MM.1S (cell line): ENCODE data around the gene CLIC4.

ENCODE experiments used
- DNase-seq: peaks from one replicate; pipeline ENCODE4 v3.0.0-alpha.2; 2015
- H2AFZ ChIP-seq: fragments of 300-600 bp; sonication (generic); 2 replicates; pipeline ENCODE4 v1.6.0; 2016; ENCODE audit warnings: antibody characterized with exemption, low read length
- H3F3A ChIP-seq: fragments of 300-600 bp; sonication (generic); 2 replicates; pipeline ENCODE4 v1.6.1; 2016; ENCODE audit warnings: mild to moderate bottlenecking, antibody characterized with exemption, low read length, moderate library complexity, mixed read lengths; ENCODE audit not compliant: insufficient read depth
- H3K27ac ChIP-seq: fragments of 300-600 bp; sonication (generic); 2 replicates; pipeline ENCODE4 v1.5.1; 2016; ENCODE audit warnings: mild to moderate bottlenecking, low read length
- H3K27me3 ChIP-seq: fragments of 300-600 bp; sonication (generic); replicated peaks from 2 replicates; pipeline ENCODE4 v1.6.0; 2016; ENCODE audit warnings: low read length; ENCODE audit not compliant: insufficient read depth
- H3K36me3 ChIP-seq: fragments of 300-600 bp; sonication (generic); replicated peaks from 2 replicates; pipeline ENCODE4 v1.6.1; 2016; ENCODE audit warnings: mild to moderate bottlenecking, low read length, mixed read lengths; ENCODE audit not compliant: insufficient read depth
- H3K4me1 ChIP-seq: fragments of 300-600 bp; sonication (generic); 2 replicates; pipeline ENCODE4 v1.6.1; 2016; ENCODE audit warnings: low read length, mixed read lengths
- H3K4me2 ChIP-seq: fragments of 300-600 bp; sonication (generic); 2 replicates; pipeline ENCODE4 v1.6.0; 2016; ENCODE audit warnings: low read depth, low read length
- H3K4me3 ChIP-seq: fragments of 300-600 bp; sonication (generic); 2 replicates; pipeline ENCODE4 v1.5.1; 2016; ENCODE audit warnings: low read length, mixed read lengths
- H3K79me2 ChIP-seq: fragments of 300-600 bp; sonication (generic); 2 replicates; pipeline ENCODE4 v1.6.1; 2016; ENCODE audit warnings: mixed run types, low read length, mixed read lengths
- H3K9ac ChIP-seq: fragments of 300-600 bp; sonication (generic); 2 replicates; pipeline ENCODE4 v1.6.1; 2016; ENCODE audit warnings: low read length, mixed read lengths
- H3K9me2 ChIP-seq: fragments of 300-600 bp; sonication (generic); replicated peaks from 2 replicates; pipeline ENCODE4 v1.6.1; 2016; ENCODE audit warnings: mild to moderate bottlenecking, low read length, mixed read lengths; ENCODE audit not compliant: insufficient read depth
- H3K9me3 ChIP-seq: fragments of 300-600 bp; sonication (generic); replicated peaks from 2 replicates; pipeline ENCODE4 v1.6.1; 2016; ENCODE audit warnings: mild to moderate bottlenecking, low read length, mixed read lengths; ENCODE audit not compliant: insufficient read depth
- H4K20me1 ChIP-seq: fragments of 300-600 bp; sonication (generic); 2 replicates; pipeline ENCODE4 v1.6.1; 2016; ENCODE audit warnings: mild to moderate bottlenecking, low read length, moderate library complexity, mixed read lengths; ENCODE audit not compliant: insufficient read depth
- EZH2 ChIP-seq: fragments of 300-600 bp; sonication (generic); optimal IDR thresholded peaks from 2 replicates; pipeline ENCODE3; 2017; ENCODE audit warnings: low read depth, mild to moderate bottlenecking, antibody characterized with exemption, low read length, mixed read lengths
- EZH2phosphoT487 ChIP-seq: fragments of 300-600 bp; sonication (generic); IDR thresholded peaks from 2 replicates; pipeline ENCODE4 v1.6.1; 2018; ENCODE audit warnings: antibody characterized with exemption, low read length
- TF ChIP-seq, protein P1 (sequence below): fragments of 300-600 bp; sonication (generic); IDR thresholded peaks from 2 replicates; pipeline ENCODE4 v1.5.1; 2016; ENCODE audit warnings: antibody characterized with exemption, low read length, mixed read lengths

Gene CLIC4

DNA sequence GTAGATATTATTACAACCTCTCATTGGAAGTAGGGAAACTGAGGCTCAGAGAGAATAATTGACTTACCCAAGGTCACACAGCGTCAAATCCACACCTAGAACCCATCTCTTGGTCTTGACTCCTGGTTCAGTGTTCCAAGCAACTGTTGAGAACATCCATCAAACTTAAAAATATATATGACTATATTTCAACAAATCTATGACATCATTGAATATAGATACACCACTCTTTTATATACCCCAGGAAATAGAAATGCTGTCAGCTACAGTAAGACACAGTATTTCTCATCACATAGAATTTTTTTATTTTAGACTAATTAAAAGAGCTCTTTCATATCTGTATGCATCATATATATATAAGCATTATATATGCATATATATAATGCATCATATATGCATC lies 127.9 kb downstream of the CLIC4 start:
- Histone ChIP-seq H3K4me1 (no peaks in the 10 kb centered on the region), H3K9ac (no peak overlapping the region), H3K27ac (no peak overlapping the region), H3K9me3 (no peaks in the 10 kb centered on the region), H3K4me3 (no peak overlapping the region), H3K4me2 (no peak overlapping the region), H3K36me3 (no peaks in the 10 kb centered on the region), H2AFZ (no peak overlapping the region), H3K9me2 (no peaks in the 10 kb centered on the region), H3F3A (no peaks in the 10 kb centered on the region), H3K27me3 (no peaks in the 10 kb centered on the region), H4K20me1 (no peaks in the 10 kb centered on the region), H3K79me2 (no peaks in the 10 kb centered on the region)
- no peak for TF ChIP-seq EZH2phosphoT487
- no peak for DNase-seq

DNA sequence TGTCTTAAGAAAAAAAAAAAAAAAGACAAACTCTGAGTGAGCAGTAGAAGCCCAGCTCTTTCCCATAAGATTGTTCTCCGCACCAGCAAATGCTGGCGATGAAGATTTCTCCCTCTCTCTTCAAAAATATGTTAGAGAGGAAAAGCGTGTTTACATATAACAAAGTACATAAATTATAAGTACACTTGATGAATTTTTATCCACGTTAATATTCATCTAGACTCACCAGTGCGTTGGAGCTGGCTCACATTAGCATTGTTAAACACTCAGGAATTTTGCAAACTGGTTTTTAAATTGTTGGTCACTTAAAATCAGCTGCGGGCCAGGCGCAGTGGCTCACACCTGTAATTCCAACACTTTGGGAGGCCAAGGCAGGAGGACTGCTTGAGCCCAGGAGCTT lies 128.8 kb downstream of the CLIC4 start:
- Histone ChIP-seq H3K36me3 (no peaks in the 10 kb centered on the region), H3F3A (no peaks in the 10 kb centered on the region), H3K4me2 (no peak overlapping the region), H3K9me2 (no peaks in the 10 kb centered on the region), H3K9me3 (no peaks in the 10 kb centered on the region), H3K4me1 (no peaks in the 10 kb centered on the region), H4K20me1 (no peaks in the 10 kb centered on the region), H3K79me2 (no peaks in the 10 kb centered on the region), H3K4me3 (no peak overlapping the region), H3K27me3 (no peaks in the 10 kb centered on the region), H3K27ac (no peak overlapping the region), H3K9ac (no peak overlapping the region), H2AFZ (no peak overlapping the region)
- TF ChIP-seq EZH2phosphoT487, result no peak
- no peak for TF ChIP-seq EZH2
- TF ChIP-seq, protein P1, sequence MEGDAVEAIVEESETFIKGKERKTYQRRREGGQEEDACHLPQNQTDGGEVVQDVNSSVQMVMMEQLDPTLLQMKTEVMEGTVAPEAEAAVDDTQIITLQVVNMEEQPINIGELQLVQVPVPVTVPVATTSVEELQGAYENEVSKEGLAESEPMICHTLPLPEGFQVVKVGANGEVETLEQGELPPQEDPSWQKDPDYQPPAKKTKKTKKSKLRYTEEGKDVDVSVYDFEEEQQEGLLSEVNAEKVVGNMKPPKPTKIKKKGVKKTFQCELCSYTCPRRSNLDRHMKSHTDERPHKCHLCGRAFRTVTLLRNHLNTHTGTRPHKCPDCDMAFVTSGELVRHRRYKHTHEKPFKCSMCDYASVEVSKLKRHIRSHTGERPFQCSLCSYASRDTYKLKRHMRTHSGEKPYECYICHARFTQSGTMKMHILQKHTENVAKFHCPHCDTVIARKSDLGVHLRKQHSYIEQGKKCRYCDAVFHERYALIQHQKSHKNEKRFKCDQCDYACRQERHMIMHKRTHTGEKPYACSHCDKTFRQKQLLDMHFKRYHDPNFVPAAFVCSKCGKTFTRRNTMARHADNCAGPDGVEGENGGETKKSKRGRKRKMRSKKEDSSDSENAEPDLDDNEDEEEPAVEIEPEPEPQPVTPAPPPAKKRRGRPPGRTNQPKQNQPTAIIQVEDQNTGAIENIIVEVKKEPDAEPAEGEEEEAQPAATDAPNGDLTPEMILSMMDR, result no peak
- DNase-seq, result no peak

DNA sequence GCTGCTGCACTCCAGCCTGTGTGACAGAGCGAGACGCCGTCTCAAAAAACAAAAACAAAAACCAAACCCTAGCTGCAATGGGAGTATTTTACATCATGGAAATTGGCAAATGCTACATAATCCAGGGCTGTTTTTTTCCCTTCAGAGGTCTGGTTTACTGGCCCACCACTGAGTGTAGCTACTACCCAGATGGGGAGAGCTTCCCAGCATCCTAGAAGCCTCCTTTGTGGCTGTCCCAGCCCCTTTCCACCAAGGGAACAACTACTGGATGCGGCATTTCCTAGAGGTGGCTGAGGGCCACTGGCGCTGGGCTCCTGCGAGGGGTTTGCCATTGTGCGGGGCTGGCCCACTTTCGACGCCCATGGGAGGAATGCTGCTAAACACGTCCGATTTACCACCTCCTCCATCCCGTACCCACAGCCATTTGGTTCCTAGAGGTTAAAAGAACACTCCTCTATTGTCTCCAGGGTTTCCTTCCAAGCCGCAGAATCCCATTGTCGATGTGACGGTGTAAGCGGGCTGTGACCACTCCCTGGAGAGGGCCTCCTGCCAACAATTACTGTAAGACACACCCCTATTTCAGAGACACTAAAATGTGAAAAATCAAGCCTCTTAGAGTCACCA lies 129.5 kb downstream of the CLIC4 start:
- Histone ChIP-seq H3K9me2 (no peaks in the 10 kb centered on the region), H3K4me3 (no peak overlapping the region), H3K79me2 (no peaks in the 10 kb centered on the region), H3K4me1 (no peaks in the 10 kb centered on the region), H2AFZ (no peak overlapping the region), H3K36me3 (no peaks in the 10 kb centered on the region), H3K9me3 (no peaks in the 10 kb centered on the region), H4K20me1 (no peaks in the 10 kb centered on the region), H3K4me2 (no peak overlapping the region), H3K27ac (no peak overlapping the region), H3F3A (no peaks in the 10 kb centered on the region), H3K9ac (no peak overlapping the region), H3K27me3 (no peaks in the 10 kb centered on the region)
- TF ChIP-seq, protein P1, result no peak
- no peak for TF ChIP-seq EZH2phosphoT487
- no peak for TF ChIP-seq EZH2
- no peak for DNase-seq

DNA sequence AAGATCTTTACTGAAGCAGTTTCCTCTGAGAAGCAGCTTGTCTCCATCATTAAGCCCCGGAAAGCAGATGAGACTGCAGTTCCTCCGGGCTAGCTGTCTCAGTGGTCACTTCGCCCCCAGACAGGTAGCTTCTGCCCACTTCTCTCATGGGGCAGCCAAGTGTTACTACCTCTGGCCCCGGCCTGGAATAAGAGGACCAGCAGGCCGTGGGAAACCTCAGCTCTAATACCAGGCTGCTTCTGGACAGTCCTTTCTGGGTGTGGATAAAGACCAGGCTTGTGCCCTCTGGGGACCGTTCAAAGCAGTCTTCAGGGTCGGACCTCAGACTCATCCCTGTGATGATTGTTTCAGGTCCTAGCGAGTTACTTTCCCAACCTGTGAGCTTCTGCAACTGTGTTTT lies 130.0 kb downstream of the CLIC4 start:
- no peak overlapping the region for H3K27ac ChIP-seq
- H3K36me3 ChIP-seq, result no peaks in the 10 kb centered on the region
- H3K9me2 ChIP-seq, result no peaks in the 10 kb centered on the region
- no peaks in the 10 kb centered on the region for H3K79me2 ChIP-seq
- H3K4me2 ChIP-seq, result no peak overlapping the region
- no peaks in the 10 kb centered on the region for H3K4me1 ChIP-seq
- TF ChIP-seq EZH2, result no peak
- TF ChIP-seq EZH2phosphoT487, result no peak
- TF ChIP-seq, protein P1, result no peak
- no peak for DNase-seq
- no peaks in the 10 kb centered on the region for H3K9me3 ChIP-seq
- H3K27me3 ChIP-seq, result no peaks in the 10 kb centered on the region
- no peak overlapping the region for H2AFZ ChIP-seq
- H3K9ac ChIP-seq, result no peak overlapping the region
- H4K20me1 ChIP-seq, result no peaks in the 10 kb centered on the region
- H3F3A ChIP-seq, result no peaks in the 10 kb centered on the region
- H3K4me3 ChIP-seq, result no peak overlapping the region
